ENCODE data around the gene SYCE1.

The SYCE1 gene

GRCh38 chr10:133511907-133512528 lies 53.4 kb downstream of the SYCE1 start:
- ATAC-seq (replicated peaks) = no peak
- no peak for DNase-seq
- Mint-ChIP-seq H3K4me1 (no peaks in the 10 kb centered on the region), H3K27ac (no peak overlapping the region), H3K9me3 (peaks cover 8% of the 10 kb centered on the region in 2 donors), H3K4me3 (no peak overlapping the region), H3K36me3 (peaks cover 7 to 12% of the 10 kb centered on the region in 2 donors), H3K27me3 (peaks cover 23 to 53% of the 10 kb centered on the region in 2 donors)

- H3K36me3 Mint-ChIP-seq = peaks cover 5 to 12% of the 10 kb centered on the region in 2 donors
- H3K27me3 Mint-ChIP-seq = peaks cover 23 to 47% of the 10 kb centered on the region in 2 donors
- H3K27ac Mint-ChIP-seq = no peak overlapping the region
- no peaks in the 10 kb centered on the region for H3K4me1 Mint-ChIP-seq
- H3K9me3 Mint-ChIP-seq = peaks cover 8% of the 10 kb centered on the region in 2 donors
- H3K4me3 Mint-ChIP-seq = no peak overlapping the region
- no peak for DNase-seq
- ATAC-seq (replicated peaks) = no peak
These were observed 54.0 kb downstream of the SYCE1 start for GRCh38 chr10:133511408-133511807.

GRCh38 chr10:133509700-133510099 lies 55.7 kb downstream of the SYCE1 start:
- no peak for ATAC-seq (replicated peaks)
- peaks cover 19 to 47% of the 10 kb centered on the region in 2 donors for H3K27me3 Mint-ChIP-seq
- H3K27ac Mint-ChIP-seq = no peak overlapping the region
- H3K4me3 Mint-ChIP-seq = no peak overlapping the region
- peaks cover 8% of the 10 kb centered on the region in 2 donors for H3K9me3 Mint-ChIP-seq
- no peaks in the 10 kb centered on the region for H3K4me1 Mint-ChIP-seq
- H3K36me3 Mint-ChIP-seq = peaks cover 5 to 12% of the 10 kb centered on the region in 2 donors
- DNase-seq = no peak

All from stimulated activated naive B cell treated with anti-CD40 and anti-IgM and Interleukin-4, amounts not matched to agents 10 μg/mL and 1 μg/mL and 100 μg/mL, for 72 hours (primary cell).